Bronchial epithelial cell (primary cell): ENCODE results near the gene SUMO1. TPM values are rescaled to one million over a fixed set of nuclear protein-coding genes. Genes with fewer than 3 reads are reported as not detected.

Experiments used
- DNase-seq: peaks from one replicate; pipeline ENCODE4 v3.0.0-alpha.2; 2010; ENCODE audit warnings: low read depth
- FAIRE-seq: peaks from 2 replicates; lab custom pipeline; 2011; peaks lifted over from hg19 to GRCh38; lab: Jason Lieb, UNC
- H3K27me3 ChIP-seq: 2 replicates; pipeline ENCODE4 v1.5.1; 2011; ENCODE audit warnings: low read length; ENCODE audit not compliant: control insufficient read depth, insufficient read depth
- H3K36me3 ChIP-seq: 2 replicates; pipeline ENCODE4 v1.5.1; 2011; ENCODE audit warnings: low read length; ENCODE audit not compliant: control insufficient read depth, insufficient read depth
- H3K4me3 ChIP-seq: 2 replicates; pipeline ENCODE4 v1.5.1; 2011; ENCODE audit warnings: mild to moderate bottlenecking, low read depth, low read length, control low read depth
- total RNA-seq: library from RNA; depleted of rRNA; stranded (reverse); fragments of >200 nt; gene quantifications from 2 replicates; pipeline ENCODE4 v1.2.1, GENCODE V29; 2014
- TF ChIP-seq, protein P1 (sequence below): IDR thresholded peaks from 2 replicates; pipeline ENCODE4 v1.5.1; 2011; ENCODE audit warnings: mild to moderate bottlenecking, moderate library complexity, low read length, control low read depth, inconsistent platforms; ENCODE audit not compliant: insufficient read depth, severe bottlenecking

The SUMO1 gene
- total RNA-seq, 1 donor from 2014 or later = 97.7 TPM

DNA sequence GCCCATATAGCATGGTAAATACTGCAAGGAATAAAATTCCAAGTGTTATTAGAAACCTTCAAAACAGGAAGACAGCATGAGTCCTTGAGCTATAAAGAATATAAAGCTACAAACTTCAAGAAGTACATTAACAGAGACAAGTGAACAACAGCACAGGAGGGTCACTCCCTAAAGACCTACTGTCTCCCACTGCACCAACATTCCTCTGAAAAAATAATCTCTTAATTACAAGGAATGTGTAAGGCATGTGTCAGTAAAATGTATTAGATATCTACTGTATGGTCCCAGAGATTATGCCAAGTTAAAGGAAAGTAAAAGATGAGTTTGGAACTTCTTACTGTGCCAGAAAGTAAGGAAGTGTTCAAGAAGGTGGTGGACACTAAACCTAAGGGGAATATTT is 29.9 kb downstream of the SUMO1 start:
- no peaks in the 10 kb centered on the region for H3K36me3 ChIP-seq
- no peak for FAIRE-seq
- TF ChIP-seq, protein P1, sequence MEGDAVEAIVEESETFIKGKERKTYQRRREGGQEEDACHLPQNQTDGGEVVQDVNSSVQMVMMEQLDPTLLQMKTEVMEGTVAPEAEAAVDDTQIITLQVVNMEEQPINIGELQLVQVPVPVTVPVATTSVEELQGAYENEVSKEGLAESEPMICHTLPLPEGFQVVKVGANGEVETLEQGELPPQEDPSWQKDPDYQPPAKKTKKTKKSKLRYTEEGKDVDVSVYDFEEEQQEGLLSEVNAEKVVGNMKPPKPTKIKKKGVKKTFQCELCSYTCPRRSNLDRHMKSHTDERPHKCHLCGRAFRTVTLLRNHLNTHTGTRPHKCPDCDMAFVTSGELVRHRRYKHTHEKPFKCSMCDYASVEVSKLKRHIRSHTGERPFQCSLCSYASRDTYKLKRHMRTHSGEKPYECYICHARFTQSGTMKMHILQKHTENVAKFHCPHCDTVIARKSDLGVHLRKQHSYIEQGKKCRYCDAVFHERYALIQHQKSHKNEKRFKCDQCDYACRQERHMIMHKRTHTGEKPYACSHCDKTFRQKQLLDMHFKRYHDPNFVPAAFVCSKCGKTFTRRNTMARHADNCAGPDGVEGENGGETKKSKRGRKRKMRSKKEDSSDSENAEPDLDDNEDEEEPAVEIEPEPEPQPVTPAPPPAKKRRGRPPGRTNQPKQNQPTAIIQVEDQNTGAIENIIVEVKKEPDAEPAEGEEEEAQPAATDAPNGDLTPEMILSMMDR = no peak
- no peak overlapping the region for H3K4me3 ChIP-seq
- H3K27me3 ChIP-seq = no peaks in the 10 kb centered on the region
- DNase-seq = no peak

DNA sequence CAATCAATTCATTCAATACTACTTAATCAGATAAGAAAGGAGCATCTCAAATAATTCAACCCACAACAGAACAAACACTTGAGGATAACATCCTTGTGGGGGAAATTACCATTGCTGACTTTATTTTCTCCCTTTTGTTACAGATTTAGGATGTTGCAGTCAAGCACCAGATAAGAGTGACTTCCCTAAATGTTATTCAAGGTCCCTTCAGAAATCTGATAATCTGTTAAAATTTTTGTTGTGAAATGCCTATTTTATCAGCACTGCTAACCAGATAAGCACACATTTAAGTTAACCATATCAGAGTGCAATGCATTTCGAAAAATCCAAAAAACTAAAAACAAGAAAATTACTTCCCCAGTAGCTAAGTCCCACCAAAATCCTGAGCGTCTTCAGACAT is 33.5 kb downstream of the SUMO1 start:
- Histone ChIP-seq H3K36me3 (no peaks in the 10 kb centered on the region), H3K4me3 (no peak overlapping the region), H3K27me3 (no peaks in the 10 kb centered on the region)
- TF ChIP-seq, protein P1 = no peak
- no peak for FAIRE-seq
- no peak for DNase-seq

DNA sequence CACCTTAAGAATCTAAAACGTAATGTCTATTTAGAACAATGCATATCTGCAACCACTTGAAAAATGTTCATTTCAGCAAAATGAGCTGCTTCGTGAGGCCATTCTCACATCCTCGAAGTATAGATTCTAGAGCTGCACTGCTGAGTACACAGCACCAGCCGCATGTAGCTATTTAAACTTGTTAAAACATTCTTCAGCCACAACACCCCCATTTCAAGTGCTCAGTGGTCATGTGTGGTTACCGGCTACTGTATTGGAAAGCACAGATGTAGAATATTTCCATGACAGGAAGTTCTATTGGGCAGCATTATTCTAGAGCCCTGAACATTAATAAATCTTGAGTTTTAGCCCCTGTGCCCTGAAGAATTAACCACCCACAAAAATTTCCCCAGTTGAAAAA is 35.0 kb downstream of the SUMO1 start:
- H3K36me3 ChIP-seq = no peaks in the 10 kb centered on the region
- H3K27me3 ChIP-seq = no peaks in the 10 kb centered on the region
- no peak for FAIRE-seq
- no peak overlapping the region for H3K4me3 ChIP-seq
- DNase-seq = no peak
- TF ChIP-seq, protein P1 = no peak

DNA sequence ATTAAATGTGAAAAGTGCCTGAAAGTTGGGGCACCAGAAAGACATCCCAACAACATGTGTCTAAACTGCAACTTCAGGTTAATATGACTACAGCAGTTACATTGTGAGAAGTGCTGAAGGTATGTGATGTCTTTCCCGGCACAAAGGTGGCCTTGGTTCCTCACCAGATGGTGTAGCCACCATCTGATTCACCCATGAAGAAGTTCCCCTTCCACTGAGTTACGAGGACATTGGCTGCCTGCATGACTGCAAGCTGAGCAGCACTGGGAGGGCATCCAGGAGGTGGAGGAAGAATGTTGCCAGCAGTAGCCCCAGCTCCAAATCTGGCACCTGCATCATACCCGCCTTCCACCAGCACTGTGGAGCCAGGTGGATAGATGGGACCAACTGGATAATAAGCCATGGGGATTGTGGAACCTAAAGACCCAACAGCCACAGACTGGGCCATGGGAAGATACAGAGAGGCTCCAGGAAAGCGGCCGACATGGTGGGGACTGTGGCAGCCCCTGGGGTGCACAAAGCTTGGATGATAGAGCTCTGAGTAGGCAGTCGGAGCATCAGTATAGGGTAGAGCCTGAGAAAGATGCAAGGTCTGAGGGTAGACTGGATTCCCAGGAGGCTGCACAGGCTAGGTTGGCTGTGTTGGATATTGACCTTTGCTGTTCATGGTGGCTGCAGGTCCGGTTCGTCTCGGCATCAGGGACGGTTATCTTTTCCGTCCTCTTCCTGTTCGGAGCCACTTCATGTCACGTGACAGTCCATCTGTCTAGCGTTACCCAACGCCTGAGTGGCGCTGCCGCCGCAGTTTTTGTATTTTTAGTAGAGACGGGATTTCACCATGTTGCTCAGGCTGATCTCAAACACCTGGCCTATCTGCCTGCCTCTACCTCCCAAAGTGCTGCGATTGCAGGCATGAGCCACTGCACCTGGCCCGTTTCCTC is 36.9 kb downstream of the SUMO1 start:
- DNase-seq (no peak), FAIRE-seq (no peak)
- no peaks in the 10 kb centered on the region for H3K27me3 ChIP-seq
- TF ChIP-seq, protein P1 = no peak
- H3K36me3 ChIP-seq = no peaks in the 10 kb centered on the region
- H3K4me3 ChIP-seq = no peak overlapping the region

DNA sequence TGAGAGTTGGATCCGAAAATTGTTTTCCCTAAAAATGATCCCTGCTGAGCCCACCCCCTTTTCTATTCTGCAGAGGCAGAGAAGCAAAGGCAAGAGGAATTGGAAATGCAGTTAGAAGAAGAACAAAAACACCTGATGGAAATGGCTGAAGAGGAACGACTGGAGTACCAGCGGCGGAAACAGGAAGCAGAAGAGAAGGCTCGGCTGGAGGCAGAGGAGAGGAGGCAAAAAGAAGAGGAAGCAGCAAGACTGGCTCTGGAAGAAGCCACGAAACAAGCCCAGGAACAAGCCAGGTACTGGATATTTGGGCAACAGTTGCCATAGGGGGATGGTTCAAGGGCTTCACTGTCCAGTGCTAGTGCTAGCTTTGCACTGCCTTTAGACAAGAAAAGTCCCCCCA is 41.7 kb downstream of the SUMO1 start:
- FAIRE-seq (no peak), DNase-seq (no peak)
- no peak overlapping the region for H3K4me3 ChIP-seq
- TF ChIP-seq, protein P1 = no peak
- no peaks in the 10 kb centered on the region for H3K36me3 ChIP-seq
- H3K27me3 ChIP-seq = no peaks in the 10 kb centered on the region
